ENCODE data around the gene RIC1.
"Not testable (repeated sequence)": the region's sequence is repeated elsewhere in the genome, so short reads cannot be mapped to it uniquely, and the experiment has no call there.

Gene RIC1

DNA sequence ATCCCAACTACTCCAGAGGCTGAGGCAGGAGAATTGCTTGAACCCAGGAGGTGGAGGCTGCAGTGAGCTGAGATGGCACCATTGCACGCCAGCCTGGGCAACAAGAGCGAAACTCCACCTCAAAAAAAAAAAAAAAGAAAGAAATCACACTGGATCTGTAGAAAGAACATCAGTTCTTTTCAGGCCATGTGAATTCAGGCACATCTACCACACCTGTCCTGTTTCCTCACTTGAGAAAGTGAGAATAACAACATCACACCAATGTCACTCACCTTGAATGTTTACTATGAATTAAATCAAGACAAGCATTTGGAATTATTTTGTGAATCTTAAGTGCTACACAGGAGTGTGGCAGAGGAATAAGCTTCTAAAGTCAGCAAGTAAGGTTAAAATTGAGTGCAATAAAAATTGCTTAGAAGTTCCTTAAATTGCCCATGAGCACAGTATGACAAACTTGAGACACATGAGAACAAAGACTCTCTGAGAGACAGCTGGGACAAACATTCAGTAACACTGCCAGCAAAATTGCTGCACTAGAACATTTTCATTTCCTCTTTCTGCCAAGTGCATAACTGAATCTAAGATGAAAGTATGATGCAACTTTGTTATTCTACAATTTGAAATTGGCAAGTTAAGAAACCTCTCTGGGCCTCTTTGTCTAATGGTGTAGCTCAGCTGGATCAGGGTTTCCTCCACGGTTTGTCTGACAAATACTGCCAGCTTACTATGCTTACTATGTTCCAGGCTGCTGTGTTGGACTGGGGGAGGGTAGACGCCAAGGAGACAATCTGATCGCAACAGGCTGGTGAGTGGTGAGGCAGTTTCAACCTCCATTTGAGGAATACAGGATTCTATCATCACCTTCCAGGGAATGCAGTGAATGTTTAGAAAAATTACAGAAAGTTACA is 1.9 kb upstream of the RIC1 start:
- DNase-seq = peak; percentile 46

DNA sequence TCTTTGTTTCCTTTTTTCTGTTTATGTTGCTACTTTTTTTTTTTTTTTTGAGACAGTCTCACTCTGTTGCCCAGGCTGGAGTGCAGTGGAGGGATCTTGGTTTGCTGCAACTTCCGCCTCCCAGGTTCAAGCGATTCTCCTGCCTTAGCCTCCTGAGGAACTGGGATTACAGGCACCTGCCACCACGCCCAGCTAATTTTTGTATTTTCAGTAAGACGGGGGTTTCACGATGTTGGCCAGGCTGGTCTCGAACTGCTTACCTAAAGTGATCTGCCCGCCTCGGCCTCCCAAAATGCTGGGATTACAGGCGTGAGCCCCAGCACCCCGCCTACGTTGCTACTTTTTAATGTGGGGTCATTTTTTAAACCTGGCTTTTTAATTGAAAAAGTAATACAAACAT is 1.2 kb upstream of the RIC1 start:
- DNase-seq = not testable (repeated sequence)

DNA sequence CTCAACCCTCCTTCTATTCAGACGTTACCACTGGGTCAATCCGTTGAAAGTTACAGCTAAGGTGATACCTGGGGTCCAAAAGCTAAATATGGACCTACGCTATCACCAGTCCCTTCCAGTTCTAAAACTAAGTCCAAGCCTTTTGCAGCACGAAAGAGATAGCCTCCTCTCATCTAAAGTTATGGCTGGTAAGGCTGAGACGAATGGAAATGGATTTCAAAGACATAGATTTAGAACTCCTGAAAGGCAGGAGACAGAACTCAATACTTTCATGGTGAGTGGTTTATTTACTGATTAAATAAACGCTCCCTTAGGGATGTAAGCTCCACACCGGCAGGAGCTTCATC is 751 bp upstream of the RIC1 start:
- no peak for DNase-seq

GRCh38 chr9:5629312-5630080 is 589 bp downstream of the RIC1 start:
- DNase-seq = no peak

DNA sequence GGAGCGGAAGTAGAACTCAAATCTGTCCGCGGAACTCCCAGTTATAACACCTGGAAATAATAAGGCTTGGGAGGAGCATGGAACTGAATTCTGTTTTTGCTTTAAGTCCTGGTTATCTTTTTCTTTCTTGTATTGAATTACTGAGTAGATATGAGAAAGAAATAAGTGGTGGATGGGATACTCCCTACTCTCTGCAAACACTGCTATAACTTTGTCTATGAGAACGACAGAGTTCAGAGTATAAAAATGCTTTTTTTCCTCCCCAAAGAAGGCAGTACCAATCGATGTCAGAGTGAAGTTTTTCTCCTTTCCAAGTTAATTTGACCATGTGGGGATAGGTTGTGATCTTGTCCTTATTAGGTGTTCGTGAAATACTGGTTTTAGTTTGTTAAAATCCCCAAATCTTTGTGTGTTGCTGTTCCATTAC is 1.2 kb downstream of the RIC1 start:
- no peak for DNase-seq

- DNase-seq = no peak
Observed at GRCh38 chr9:5631026-5631425, 2.1 kb downstream of the RIC1 start.

GRCh38 chr9:5632540-5632939 is 3.6 kb downstream of the RIC1 start:
- no peak for DNase-seq

DNA sequence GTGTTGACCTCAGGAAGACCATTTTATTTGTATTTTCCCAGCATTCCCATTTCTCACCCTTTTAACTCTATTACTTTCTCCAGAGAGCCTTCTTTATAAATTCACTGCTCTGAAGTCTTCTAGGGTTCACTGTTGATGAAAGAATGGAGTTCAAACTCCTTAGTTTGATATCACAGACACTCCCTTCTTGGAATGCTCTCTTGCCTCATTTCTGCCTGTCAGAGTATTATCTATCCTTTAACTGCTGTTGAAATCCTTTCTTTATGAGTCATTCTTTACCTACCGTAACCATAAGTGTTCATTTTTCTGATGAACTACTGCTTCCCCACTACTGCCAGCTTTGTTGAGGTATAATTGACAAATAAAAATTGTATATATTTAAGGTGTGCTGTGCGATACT is 4.3 kb downstream of the RIC1 start:
- DNase-seq = no peak

DNA sequence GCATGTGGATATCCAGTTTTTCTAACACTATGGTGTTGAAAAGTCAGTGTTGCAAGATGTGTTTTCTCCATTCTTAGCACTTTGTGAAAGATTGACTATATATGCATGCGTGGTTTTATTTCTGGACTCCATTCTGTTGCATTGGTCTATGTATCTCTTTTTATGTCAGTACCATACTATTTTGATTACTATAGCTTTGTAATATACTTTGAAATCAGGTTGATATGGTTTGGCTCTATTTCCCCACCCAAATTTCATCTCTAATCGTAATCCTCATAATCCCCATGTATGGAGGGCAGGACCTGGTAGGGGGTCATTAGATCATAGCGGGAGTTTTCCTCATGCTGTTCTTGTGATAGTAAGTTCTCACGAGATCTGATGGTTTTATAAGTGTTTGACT is 6.5 kb downstream of the RIC1 start:
- DNase-seq = no peak

- DNase-seq = no peak
Observed at GRCh38 chr9:5639816-5640215, 10.9 kb downstream of the RIC1 start.

GRCh38 chr9:5642170-5642569 is 13.3 kb downstream of the RIC1 start:
- DNase-seq = no peak

DNA sequence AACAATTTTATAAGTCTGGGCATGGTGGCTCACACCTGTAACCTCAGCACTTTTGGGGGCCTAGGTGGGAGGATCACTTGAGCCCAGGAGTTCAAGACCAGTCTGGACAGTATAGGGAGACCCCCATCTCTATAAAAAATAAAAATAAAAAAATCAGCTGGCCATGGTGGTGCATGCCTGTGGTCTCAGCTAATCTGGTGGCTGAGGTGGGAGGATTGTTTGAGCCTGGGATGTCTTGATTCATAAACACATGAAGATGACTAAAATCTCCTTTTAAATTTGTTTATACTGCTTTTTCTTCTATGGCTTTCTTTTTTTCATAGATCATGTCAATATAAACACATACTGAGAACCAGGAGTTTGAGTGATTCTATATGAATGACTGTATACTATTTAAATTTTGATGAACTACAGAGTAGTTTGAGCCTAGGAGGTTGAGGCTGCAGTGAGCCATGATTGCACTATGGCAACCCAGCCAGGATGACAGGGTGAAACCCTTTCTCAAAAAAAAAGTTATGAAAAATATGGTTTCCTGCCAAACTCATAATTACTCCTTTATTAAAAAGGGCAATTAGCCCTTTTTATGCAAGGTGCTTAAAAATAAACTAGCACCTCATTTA is 14.2 kb downstream of the RIC1 start:
- DNase-seq = no peak

DNA sequence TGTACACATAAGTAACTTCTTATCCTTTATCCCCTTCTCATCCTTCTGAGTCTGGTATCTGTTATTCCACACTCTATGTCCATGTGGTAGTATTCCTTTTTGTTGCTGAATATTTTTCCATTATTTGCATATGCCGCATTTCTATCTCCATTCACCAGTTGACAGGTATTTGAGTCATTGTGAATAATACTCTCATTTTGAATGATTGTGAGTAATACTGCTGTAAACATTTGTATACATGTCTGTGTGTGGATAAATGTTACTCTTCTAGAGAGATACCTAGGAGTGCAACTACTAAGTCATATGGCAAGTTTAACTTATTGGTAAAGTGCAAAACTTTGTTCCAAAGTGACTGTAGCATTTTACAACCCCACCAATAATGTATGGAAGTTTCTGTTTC is 15.6 kb downstream of the RIC1 start:
- DNase-seq = no peak

- DNase-seq = no peak
Observed at GRCh38 chr9:5646116-5646515, 17.2 kb downstream of the RIC1 start.

DNA sequence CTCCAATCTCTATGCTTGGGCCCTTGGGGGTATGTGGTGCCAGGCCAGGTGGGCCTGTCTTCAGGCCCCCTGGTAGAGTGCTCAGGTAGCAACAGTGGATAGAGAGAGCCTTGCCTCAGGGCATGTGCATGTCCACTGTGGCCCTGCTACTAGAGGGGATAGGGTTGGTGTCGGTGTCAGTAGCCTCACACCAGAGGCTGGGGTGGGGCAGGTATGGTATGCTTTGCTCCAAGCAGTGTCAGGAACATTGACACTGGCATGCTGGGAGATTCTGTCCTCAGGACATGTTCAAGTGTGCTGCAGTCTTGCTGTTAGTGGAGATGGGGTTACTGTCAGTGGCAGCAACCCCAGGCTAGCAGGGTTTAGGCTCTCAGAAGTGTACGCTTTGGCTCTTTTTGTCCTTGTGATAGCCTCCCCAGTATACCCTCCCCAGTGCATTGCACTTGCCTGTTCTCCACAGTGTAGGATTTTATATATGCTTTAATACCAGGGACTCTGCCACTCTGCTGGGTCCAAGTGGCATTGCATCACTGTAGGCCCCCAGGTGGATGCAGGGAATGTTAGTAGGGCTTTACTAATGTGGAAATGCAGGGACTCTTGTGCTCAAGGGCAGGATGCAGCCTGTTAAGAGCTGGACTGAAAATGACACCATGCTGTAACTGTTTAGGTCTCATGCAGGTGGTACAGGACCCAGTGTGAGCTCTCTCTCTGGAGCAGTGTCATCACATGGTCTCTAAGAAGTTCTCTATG is 21.6 kb downstream of the RIC1 start:
- no peak for DNase-seq

- DNase-seq = no peak
Observed at GRCh38 chr9:5651246-5651645, 22.3 kb downstream of the RIC1 start.

DNA sequence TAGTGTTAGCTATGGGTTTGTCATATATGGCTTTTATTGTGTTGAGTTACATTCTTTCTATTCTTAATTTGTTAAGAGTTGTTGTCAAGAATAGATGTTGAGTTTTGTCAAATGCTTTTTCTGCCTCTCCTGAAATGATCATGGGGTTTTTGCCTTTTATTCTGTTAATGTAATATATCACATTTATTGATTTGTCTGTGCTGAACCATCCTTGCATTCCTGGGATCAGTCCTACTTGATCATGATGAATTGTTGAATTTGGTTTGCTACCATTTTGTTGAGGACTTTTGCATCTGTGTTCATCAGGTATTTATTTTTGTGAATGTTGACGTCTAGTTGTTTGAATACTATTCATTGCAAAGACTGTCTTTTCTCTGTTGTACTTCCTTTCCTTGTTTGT is 23.9 kb downstream of the RIC1 start:
- no peak for DNase-seq

GRCh38 chr9:5662804-5663203 is 33.9 kb downstream of the RIC1 start:
- DNase-seq = not testable (repeated sequence)

- no peak for DNase-seq
Observed at GRCh38 chr9:5665059-5665458, 36.2 kb downstream of the RIC1 start.

- no peak for DNase-seq
Observed at GRCh38 chr9:5667391-5667790, 38.5 kb downstream of the RIC1 start.

GRCh38 chr9:5670079-5670478 is 41.2 kb downstream of the RIC1 start:
- no peak for DNase-seq

DNA sequence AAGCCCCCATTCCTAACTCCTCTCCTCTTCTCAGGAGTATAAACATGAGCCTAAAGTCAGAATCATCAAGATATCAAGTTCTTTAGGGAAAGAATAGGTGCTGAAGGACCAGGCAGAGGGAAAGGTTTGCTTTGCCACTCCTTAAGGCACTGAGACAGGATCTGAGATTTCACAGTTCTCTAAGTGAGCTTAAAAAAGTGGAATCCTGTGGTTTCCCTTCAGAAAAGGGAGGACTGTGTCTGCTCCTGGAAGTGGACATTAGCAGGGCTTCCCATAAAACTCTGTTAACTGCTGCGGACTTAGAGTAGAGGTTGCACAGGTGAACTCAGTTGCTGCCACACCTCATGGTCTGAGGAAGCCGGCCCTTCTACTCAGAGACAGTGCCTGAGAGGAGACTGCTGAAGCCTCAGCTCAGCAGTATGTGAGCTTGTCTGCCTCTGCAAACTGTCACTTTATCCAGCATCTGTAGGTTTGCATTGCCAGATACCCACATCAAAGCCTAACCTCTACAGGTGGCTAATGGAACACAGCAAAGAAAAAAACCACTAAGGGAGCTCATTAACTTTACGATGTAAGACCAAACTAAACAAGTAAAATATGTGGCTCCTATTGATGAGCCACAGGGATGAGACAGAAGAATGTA is 42.9 kb downstream of the RIC1 start:
- DNase-seq = no peak

DNA sequence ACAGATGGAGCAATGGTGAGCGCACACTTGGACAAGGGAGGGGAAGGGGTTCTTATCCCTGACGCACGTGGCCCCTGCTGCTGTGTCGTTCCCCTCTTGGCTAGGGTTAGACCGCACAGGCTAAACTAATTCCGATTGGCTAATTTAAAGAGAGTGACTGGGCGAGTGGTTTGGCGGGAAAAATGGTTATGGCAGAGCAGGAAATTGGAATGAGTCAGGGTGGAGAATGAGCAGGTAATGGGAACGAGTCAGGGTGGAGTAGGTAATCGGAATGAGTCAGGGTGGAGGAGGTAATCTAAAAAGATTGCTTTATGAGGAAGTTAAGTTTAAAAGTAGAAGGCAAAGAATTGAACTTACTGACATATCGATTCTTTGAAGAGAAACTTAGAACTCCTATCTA is 46.1 kb downstream of the RIC1 start:
- DNase-seq = not testable (repeated sequence)

All from NCI-H2029 (cell line).